SKM-1 treated with dmso at 0.1 percent for 144 hours (cell line): Measurements from ENCODE around the gene OXCT2.

Experiments
- DNase-seq: peaks from one replicate; lab custom pipeline; 2025; ENCODE audit not compliant: unreplicated experiment; lab: John Stamatoyannopoulos, UW

OXCT2 gene

GRCh38 chr1:39737546-39738169 is 33.5 kb downstream of the OXCT2 start:
- DNase-seq: no peak

DNA sequence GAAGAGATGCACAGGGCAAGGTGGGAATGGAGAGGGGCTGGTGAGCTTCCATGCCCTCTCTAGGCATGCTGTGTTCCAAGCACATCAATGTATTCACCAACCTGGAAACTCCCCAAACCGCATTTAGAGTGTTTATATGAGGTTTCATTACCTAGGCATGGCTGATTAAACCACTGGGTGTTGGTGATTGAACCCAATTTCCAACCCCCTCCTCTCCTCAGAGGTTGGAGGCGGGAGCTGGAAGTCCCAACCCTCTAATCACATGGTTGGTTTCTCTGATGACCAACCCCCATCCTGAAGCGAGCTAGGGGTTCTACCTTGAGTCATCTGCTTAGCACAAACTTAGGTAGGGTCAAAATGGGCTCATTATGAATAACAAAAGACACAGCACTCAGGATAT is 35.4 kb downstream of the OXCT2 start:
- DNase-seq: no peak

GRCh38 chr1:39733161-39733560 is 38.0 kb downstream of the OXCT2 start:
- DNase-seq: no peak

- no peak for DNase-seq
Observed at GRCh38 chr1:39732730-39733129, 38.4 kb downstream of the OXCT2 start.

GRCh38 chr1:39729842-39730241 is 41.3 kb downstream of the OXCT2 start:
- DNase-seq: no peak

DNA sequence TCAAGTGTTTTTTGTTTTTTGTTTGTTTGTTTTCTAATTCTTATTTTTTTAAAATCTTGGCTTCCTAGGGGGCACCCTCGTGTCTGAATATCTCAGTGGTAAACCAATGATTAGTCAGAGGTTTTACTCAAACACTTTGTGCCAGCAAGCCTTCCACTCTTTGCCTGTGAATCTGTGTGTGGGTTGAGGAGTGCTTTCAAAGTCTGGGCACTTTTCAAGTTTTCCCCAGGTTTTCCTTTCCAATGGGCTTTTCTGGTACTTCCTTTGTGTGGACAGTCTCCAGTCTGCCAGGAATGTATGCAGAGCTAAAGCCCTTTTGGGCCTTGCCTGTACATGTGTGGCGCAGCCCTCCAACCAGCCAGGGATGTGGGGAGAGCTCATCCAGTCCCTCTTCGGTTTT is 42.1 kb downstream of the OXCT2 start:
- DNase-seq: no peak

GRCh38 chr1:39727932-39728317 is 43.2 kb downstream of the OXCT2 start:
- DNase-seq: no peak

DNA sequence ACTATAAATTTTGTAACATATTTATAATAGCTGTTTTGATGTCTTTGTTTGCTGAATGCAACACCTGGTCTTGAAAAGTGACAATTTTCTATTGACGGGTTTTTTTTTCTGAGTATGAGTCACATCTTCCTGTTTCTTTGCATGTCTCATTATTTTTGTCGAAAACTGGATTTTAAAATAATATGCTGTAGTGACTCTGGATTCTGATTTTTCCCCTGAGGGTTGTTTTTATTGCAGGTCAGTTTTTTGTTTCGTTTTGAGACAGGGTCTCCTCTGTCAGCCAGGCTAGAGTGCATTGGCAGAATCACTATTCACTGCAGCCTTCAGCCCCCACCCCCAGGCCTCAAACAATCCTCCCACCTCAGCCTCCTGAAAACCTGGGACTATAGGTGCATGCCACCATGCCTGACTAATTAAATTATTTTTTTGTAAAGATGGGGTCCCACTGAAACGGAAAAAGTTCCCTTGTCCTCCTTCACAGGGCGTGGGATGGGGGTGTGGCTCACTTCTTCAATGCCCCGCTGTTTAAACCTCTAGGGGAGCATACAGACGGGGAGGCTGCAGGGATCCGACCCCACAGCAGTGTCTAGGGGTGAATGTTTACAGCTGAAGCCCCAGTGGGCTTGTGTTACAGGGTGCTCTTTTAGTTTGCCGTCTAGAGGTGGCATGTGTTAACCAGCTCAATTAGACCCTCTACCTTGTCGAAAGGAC is 43.8 kb downstream of the OXCT2 start:
- no peak for DNase-seq

DNA sequence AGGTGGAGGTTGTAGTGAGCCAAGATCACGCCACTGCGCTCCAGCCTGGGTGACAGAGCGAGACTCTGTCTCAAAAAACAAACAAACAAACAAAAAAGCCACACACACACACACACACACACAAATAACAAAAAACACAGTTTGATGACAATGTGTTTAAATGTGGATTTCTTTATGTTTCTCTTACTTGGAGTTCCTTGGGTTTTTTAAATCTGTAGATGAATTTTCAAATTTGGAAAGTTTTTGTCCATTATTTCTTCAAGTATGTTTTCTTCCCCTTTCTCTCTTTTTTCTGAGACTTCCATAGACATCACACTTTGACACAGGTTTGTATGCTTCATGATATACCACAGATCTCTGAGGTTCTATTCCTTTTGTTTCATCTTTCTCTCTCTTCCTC is 44.5 kb downstream of the OXCT2 start:
- no peak for DNase-seq

DNA sequence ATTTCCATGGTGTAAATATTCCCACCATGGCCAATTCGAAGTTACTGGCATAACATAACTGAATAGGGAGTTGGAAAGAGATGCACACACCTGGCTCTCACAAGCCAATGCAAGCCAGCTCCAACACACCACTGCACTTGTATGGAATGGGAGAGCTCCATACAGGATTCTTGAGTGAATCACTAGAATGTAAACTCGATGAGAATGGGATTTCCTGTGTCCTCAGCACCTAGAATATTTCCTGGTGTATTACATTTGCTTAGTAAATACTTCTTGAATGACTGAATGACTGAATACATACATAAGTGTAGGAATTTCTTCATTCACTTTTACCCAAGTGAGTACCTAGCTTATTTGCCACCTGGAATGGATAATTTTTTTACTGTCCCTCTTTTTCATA is 48.7 kb downstream of the OXCT2 start:
- no peak for DNase-seq

DNA sequence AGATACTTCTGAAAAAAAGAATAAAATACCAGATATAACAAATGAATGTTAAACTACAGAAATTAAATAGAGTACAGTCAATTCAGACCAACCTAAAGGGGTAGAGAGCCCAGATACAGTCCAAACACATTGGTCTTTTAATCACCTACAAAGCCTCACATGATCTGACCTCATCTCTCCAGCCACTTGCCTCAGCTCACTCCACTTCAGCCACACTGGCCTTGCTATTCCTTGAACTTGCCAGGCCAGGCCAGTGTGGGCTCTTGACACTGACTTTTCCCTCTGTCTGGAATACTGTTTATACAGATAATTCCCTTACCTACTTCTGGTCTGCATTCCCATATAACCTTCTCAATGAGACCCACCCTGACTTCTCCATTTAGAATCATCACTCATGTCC is 49.5 kb downstream of the OXCT2 start:
- DNase-seq: no peak

GRCh38 chr1:39720094-39720999 is 50.8 kb downstream of the OXCT2 start:
- DNase-seq: peak; percentile 67
